PFSK-1 (cell line): ENCODE measurements around the gene PRDM16.

Experiments used
- FOXP2 ChIP-seq: optimal IDR thresholded peaks from 2 replicates; pipeline ENCODE3; 2011; ENCODE audit warnings: borderline replicate concordance, control low read depth, inconsistent platforms; ENCODE audit not compliant: insufficient read depth; ENCODE audit errors: extremely low read length, extremely low read depth
- POLR2AphosphoS5 ChIP-seq: IDR thresholded peaks from 2 replicates; pipeline ENCODE4 v1.6.1; 2012; ENCODE audit warnings: low read depth, mild to moderate bottlenecking, control low read depth, low read length, moderate library complexity
- REST ChIP-seq, 2 experiments: IDR thresholded peaks; 2 replicates each; pipeline versions ENCODE4 v1.6.1 to v1.8.0; 2011 to 2012; ENCODE audit warnings: low read depth in 2 of 2, low read length in 2 of 2, control low read depth in 1 of 2, inconsistent platforms in 1 of 2, mild to moderate bottlenecking in 1 of 2, moderate library complexity in 1 of 2; ENCODE audit not compliant: insufficient read depth in 1 of 2
- SIN3A ChIP-seq: IDR thresholded peaks from 2 replicates; pipeline ENCODE4 v1.6.1; 2012; ENCODE audit warnings: mild to moderate bottlenecking, low read length, moderate library complexity, borderline replicate concordance; ENCODE audit not compliant: insufficient read depth
- TAF1 ChIP-seq: IDR thresholded peaks from 2 replicates; pipeline ENCODE4 v1.6.1; 2012; ENCODE audit warnings: low read length, control low read depth, borderline replicate concordance; ENCODE audit not compliant: insufficient read depth

PRDM16 gene

DNA sequence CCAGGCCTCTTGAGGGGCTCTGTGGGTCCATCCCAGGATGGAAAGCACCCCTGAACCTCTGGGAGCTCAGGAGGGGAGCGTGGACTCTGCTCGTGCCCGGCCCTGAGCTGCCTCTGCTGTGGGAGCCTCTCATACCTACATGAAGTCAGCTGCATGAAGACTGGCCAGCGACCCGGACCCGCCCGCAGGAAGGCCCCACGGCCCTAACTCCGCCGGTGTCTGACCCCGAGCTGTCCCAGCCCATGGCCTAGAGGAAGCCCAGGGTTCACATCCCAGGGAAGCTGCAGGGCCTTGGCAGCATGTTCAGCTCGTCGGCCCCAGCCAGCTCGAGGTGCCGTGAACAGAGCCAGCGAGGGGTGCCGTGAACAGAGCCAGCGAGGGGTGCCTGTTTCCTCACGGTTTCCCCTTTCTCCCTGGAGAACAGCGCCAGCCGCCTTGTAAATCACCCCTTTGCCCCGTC, 207.4 kb downstream of the PRDM16 start:
- TF ChIP-seq TAF1 = no peak
- TF ChIP-seq REST (IDR thresholded peaks at IDR 0.05; ENCODE audit: insufficient read depth in 1 of 2, low read depth in 2 of 2, low read length in 2 of 2) = no peak
- no peak for TF ChIP-seq SIN3A
- TF ChIP-seq POLR2AphosphoS5 = no peak
- TF ChIP-seq FOXP2 = no peak

GRCh38 chr1:3277011-3277471, 208.0 kb downstream of the PRDM16 start:
- no peak for TF ChIP-seq TAF1
- TF ChIP-seq POLR2AphosphoS5 = no peak
- no peak for TF ChIP-seq SIN3A
- no peak for TF ChIP-seq REST (IDR thresholded peaks at IDR 0.05; ENCODE audit: insufficient read depth in 1 of 2, low read depth in 2 of 2, low read length in 2 of 2)
- no peak for TF ChIP-seq FOXP2

GRCh38 chr1:3277623-3278022, 208.6 kb downstream of the PRDM16 start:
- TF ChIP-seq TAF1 (no peak), POLR2AphosphoS5 (no peak), FOXP2 (no peak), SIN3A (no peak), REST (IDR thresholded peaks at IDR 0.05; ENCODE audit: insufficient read depth in 1 of 2, low read depth in 2 of 2, low read length in 2 of 2) (no peak)

DNA sequence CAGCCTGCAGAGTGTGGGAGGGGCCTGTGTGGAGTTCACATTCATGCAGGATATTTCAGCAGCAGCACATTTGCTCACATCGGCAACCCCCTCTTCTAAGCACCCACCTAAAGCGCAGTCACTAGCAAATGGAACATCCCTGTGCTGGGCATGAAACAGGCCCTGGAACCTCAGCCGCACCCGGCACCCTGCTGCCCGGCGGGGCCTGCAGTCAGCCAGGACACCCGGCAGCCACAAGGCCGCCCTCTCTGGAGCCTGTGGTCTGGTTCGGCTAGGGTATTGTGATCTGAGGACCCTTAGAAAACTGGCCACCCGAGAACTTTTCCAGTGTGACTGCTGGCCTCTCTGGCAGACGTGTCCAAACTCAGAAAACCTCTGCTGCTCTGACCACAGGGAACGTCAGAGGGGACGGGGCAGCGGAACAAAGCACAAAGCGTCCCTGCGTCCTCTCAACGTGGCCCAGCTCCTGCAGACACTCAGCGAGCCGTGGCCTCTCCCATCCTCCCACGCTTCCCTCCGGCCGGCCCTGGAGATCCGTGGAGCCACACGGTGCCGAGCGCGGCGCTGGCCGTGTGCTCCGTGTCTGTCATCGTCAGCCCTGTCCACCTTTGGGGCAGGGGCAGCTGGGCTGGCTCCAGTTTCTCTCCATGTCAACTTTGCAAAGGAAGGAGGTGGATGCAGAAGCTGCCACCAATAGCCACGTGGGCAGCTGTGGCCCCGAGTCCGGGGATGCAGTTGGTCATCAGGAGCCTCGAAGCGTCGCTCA, 209.6 kb downstream of the PRDM16 start:
- TF ChIP-seq TAF1 (no peak), REST (IDR thresholded peaks at IDR 0.05; ENCODE audit: insufficient read depth in 1 of 2, low read depth in 2 of 2, low read length in 2 of 2) (no peak), SIN3A (no peak), FOXP2 (no peak), POLR2AphosphoS5 (no peak)

- TF ChIP-seq FOXP2 (no peak), POLR2AphosphoS5 (no peak), REST (IDR thresholded peaks at IDR 0.05; ENCODE audit: insufficient read depth in 1 of 2, low read depth in 2 of 2, low read length in 2 of 2) (no peak), TAF1 (no peak), SIN3A (no peak)
Observed at GRCh38 chr1:3279182-3279470, 210.1 kb downstream of the PRDM16 start.
